HL-60 (cell line): ENCODE data around the gene LORICRIN.

Experiments used
- DNase-seq, 2 experiments: peaks; one replicate each; pipeline ENCODE4 v3.0.0-alpha.2; 2010 to 2020; ENCODE audit warnings: low read depth in 1 of 2, low spot score in 1 of 2
- H3K27ac ChIP-seq: fragments of 250-450 bp; sonication (Bioruptor Pico); replicated peaks from 2 replicates; pipeline ENCODE4 v1.5.1; 2020; ENCODE audit warnings: mild to moderate bottlenecking, moderate library complexity
- H3K27me3 ChIP-seq: fragments of 250-450 bp; sonication (Bioruptor Pico); 2 replicates; pipeline ENCODE4 v1.5.1; 2021; ENCODE audit warnings: mild to moderate bottlenecking, moderate library complexity; ENCODE audit not compliant: insufficient read depth, poor library complexity, severe bottlenecking
- H3K4me3 ChIP-seq: replicated peaks from 2 replicates; pipeline ENCODE4 v1.5.1; 2011; ENCODE audit warnings: mild to moderate bottlenecking, control low read depth, low read length; ENCODE audit not compliant: insufficient read depth
- CTCF ChIP-seq: IDR thresholded peaks from one replicate; pipeline ENCODE4 v1.5.1; 2011; ENCODE audit warnings: low read length, control low read depth, inconsistent platforms; ENCODE audit not compliant: insufficient read depth
- GABPA ChIP-seq: IDR thresholded peaks from 2 replicates; pipeline ENCODE4 v1.6.1; 2012; ENCODE audit warnings: low read depth
- POLR2AphosphoS5 ChIP-seq: IDR thresholded peaks from 2 replicates; pipeline ENCODE4 v1.6.1; 2012; ENCODE audit warnings: low read depth
- REST ChIP-seq: IDR thresholded peaks from 2 replicates; pipeline ENCODE4 v1.6.1; 2012; ENCODE audit warnings: low read depth; ENCODE audit not compliant: insufficient replicate concordance
- SPI1 ChIP-seq: IDR thresholded peaks from 2 replicates; pipeline ENCODE4 v1.6.1; 2012; ENCODE audit warnings: low read depth, mild to moderate bottlenecking, borderline replicate concordance

The LORICRIN gene

GRCh38 chr1:153217212-153217611 is 42.3 kb upstream of the LORICRIN start, which contains the start of gene PRR9:
PRR9 (plus strand) TSS chr1:153217584; CDS start chr1:153218145, 561 bp downstream.
- no peaks in the 10 kb centered on the region for H3K27me3 ChIP-seq
- no peak within 1 kb of the TSS for H3K27ac ChIP-seq
- H3K4me3 ChIP-seq: no peak within 1 kb of the TSS
- no peak for TF ChIP-seq POLR2AphosphoS5
- TF ChIP-seq GABPA: no peak
- TF ChIP-seq REST: no peak
- TF ChIP-seq SPI1: no peak
- TF ChIP-seq CTCF: no peak
- no peak for DNase-seq

- TF ChIP-seq GABPA: no peak
- no peak for TF ChIP-seq CTCF
- TF ChIP-seq POLR2AphosphoS5: no peak
- no peak for TF ChIP-seq SPI1
- no peak for TF ChIP-seq REST
Observed at GRCh38 chr1:153217744-153218416, 41.6 kb upstream of the LORICRIN start.

GRCh38 chr1:153220606-153221303 is 38.7 kb upstream of the LORICRIN start:
- no peaks in the 10 kb centered on the region for H3K27me3 ChIP-seq
- H3K27ac ChIP-seq: no peak overlapping the region
- no peak for DNase-seq
- TF ChIP-seq CTCF (no peak), POLR2AphosphoS5 (no peak), GABPA (no peak), REST (no peak), SPI1 (no peak)
- no peak overlapping the region for H3K4me3 ChIP-seq

More at GRCh38 chr1:153217744-153218416, 41.6 kb upstream of the LORICRIN start:
- Histone ChIP-seq H3K4me3 (no peak overlapping the region), H3K27me3 (no peaks in the 10 kb centered on the region), H3K27ac (no peak overlapping the region)
- DNase-seq: no peak
